BE2C (cell line): ENCODE measurements around the gene CISD1.
"Not testable (repeated sequence)": the region's sequence is repeated elsewhere in the genome, so short reads cannot be mapped to it uniquely, and the experiment has no call there.

Experiments
- DNase-seq: peaks from one replicate; pipeline ENCODE4 v3.0.0-alpha.2; 2020
- H3K27me3 ChIP-seq: fragments of 250-450 bp; sonication (Bioruptor Pico); 2 replicates; pipeline ENCODE4 v1.5.1; 2020; ENCODE audit warnings: mild to moderate bottlenecking
- H3K36me3 ChIP-seq: fragments of 250-450 bp; sonication (Bioruptor Pico); 2 replicates; pipeline ENCODE4 v1.5.1; 2020; ENCODE audit warnings: mild to moderate bottlenecking
- H3K4me1 ChIP-seq: fragments of 250-450 bp; sonication (Bioruptor Pico); 2 replicates; pipeline ENCODE4 v1.5.1; 2020
- H3K4me3 ChIP-seq: 2 replicates; pipeline ENCODE4 v1.5.1; 2011; ENCODE audit warnings: low read depth, low read length
- H3K9me3 ChIP-seq: fragments of 250-450 bp; sonication (Bioruptor Pico); 2 replicates; pipeline ENCODE4 v1.5.1; 2020
- CTCF ChIP-seq: IDR thresholded peaks from 2 replicates; pipeline ENCODE4 v1.5.1; 2012; ENCODE audit warnings: mild to moderate bottlenecking, low read depth, low read length

CISD1 gene

GRCh38 chr10:58254644-58255043 is 14.3 kb upstream of the CISD1 start:
- H3K27me3 ChIP-seq, result no peaks in the 10 kb centered on the region
- no peaks in the 10 kb centered on the region for H3K4me1 ChIP-seq
- no peak for DNase-seq
- H3K4me3 ChIP-seq, result no peak overlapping the region
- peaks cover 4% of the 10 kb centered on the region; the same call in 1 of the 2 replicates for H3K36me3 ChIP-seq
- no peak for TF ChIP-seq CTCF
- peaks cover 4% of the 10 kb centered on the region for H3K9me3 ChIP-seq

GRCh38 chr10:58256013-58256780 is 12.8 kb upstream of the CISD1 start:
- not testable (repeated sequence) for H3K4me3 ChIP-seq, H3K4me1 ChIP-seq, H3K27me3 ChIP-seq, H3K9me3 ChIP-seq, H3K36me3 ChIP-seq
- DNase-seq, result peak; percentile 46

- H3K36me3 ChIP-seq, result no peaks in the 10 kb centered on the region
- TF ChIP-seq CTCF, result peak; percentile 35
- DNase-seq, result no peak
- no peak overlapping the region for H3K4me3 ChIP-seq
- H3K9me3 ChIP-seq, result no peaks in the 10 kb centered on the region
- H3K4me1 ChIP-seq, result no peaks in the 10 kb centered on the region
- no peaks in the 10 kb centered on the region for H3K27me3 ChIP-seq
Measured at GRCh38 chr10:58258977-58259692, 9.8 kb upstream of the CISD1 start.

- TF ChIP-seq CTCF, result no peak
- no peaks in the 10 kb centered on the region for H3K36me3 ChIP-seq
Measured at GRCh38 chr10:58260334-58260733, 8.6 kb upstream of the CISD1 start.

GRCh38 chr10:58262766-58263165 is 6.2 kb upstream of the CISD1 start:
- Histone ChIP-seq H3K27me3 (no peaks in the 10 kb centered on the region), H3K36me3 (no peaks in the 10 kb centered on the region), H3K4me1 (no peaks in the 10 kb centered on the region), H3K9me3 (no peaks in the 10 kb centered on the region), H3K4me3 (no peak overlapping the region)
- DNase-seq, result no peak
- TF ChIP-seq CTCF, result no peak

More at GRCh38 chr10:58260334-58260733, 8.6 kb upstream of the CISD1 start:
- Histone ChIP-seq H3K27me3 (no peaks in the 10 kb centered on the region), H3K4me1 (no peaks in the 10 kb centered on the region), H3K4me3 (no peak overlapping the region), H3K9me3 (no peaks in the 10 kb centered on the region)
- no peak for DNase-seq

- Histone ChIP-seq H3K9me3 (no peaks in the 10 kb centered on the region), H3K27me3 (no peaks in the 10 kb centered on the region), H3K4me3 (peak overlapping the region; percentile 83), H3K4me1 (no peaks in the 10 kb centered on the region), H3K36me3 (no peaks in the 10 kb centered on the region)
- no peak for DNase-seq
- TF ChIP-seq CTCF, result no peak
Measured at GRCh38 chr10:58264780-58265179, 4.2 kb upstream of the CISD1 start.
